Measurements from ENCODE around the gene PARD3B. TPM values are rescaled to one million over a fixed set of nuclear protein-coding genes. Genes with fewer than 3 reads are reported as not detected.

The PARD3B gene
- total RNA-seq, 1 experiment from 2014 or later: 7.6 TPM

- Histone ChIP-seq H3K4me1 (ENCODE audit: insufficient read depth, low read length, poor library complexity, severe bottlenecking) (no peaks in the 10 kb centered on the region), H3K4me3 (ENCODE audit: low read depth, low read length, poor library complexity, severe bottlenecking) (no peak overlapping the region), H3K27ac (ENCODE audit: low read depth, low read length, poor library complexity, severe bottlenecking) (no peak overlapping the region), H3K9me3 (ENCODE audit: low read depth, low read length, poor library complexity, severe bottlenecking) (no peaks in the 10 kb centered on the region), H3K36me3 (ENCODE audit: insufficient read depth, low read length, poor library complexity, severe bottlenecking) (no peaks in the 10 kb centered on the region), H3K27me3 (replicated peaks; ENCODE audit: insufficient read depth, low read depth, low read length, poor library complexity) (no peaks in the 10 kb centered on the region)
- POLR2A ChIA-PET (ENCODE audit: low non-redundant PET): no interaction called here
- intact Hi-C loops (cut with micrococcal nuclease; ENCODE audit: unreplicated experiment): no loop called here
- TF ChIP-seq CTCF (conservative IDR thresholded peaks at IDR 0.05; ENCODE audit: low read depth, low read length) (no peak), EZH2 (IDR thresholded peaks at IDR 0.05; ENCODE audit: borderline replicate concordance, low read depth, low read length, poor library complexity, severe bottlenecking) (no peak)
- CTCF ChIA-PET: no interaction called here
- no peak for DNase-seq (ENCODE audit: low spot score)
- BruUV-seq (replicated peaks): no TSS peak
These were observed 915.9 kb downstream of the PARD3B start for GRCh38 chr2:205461169-205461568.

GRCh38 chr2:205461678-205462665 lies 916.7 kb downstream of the PARD3B start:
- H3K4me3 ChIP-seq (ENCODE audit: low read depth, low read length, poor library complexity, severe bottlenecking): no peak overlapping the region
- no peaks in the 10 kb centered on the region for H3K27me3 ChIP-seq (replicated peaks; ENCODE audit: insufficient read depth, low read depth, low read length, poor library complexity)
- no peaks in the 10 kb centered on the region for H3K4me1 ChIP-seq (ENCODE audit: insufficient read depth, low read length, poor library complexity, severe bottlenecking)
- POLR2A ChIA-PET (ENCODE audit: low non-redundant PET): no interaction called here
- no peaks in the 10 kb centered on the region for H3K36me3 ChIP-seq (ENCODE audit: insufficient read depth, low read length, poor library complexity, severe bottlenecking)
- no peak overlapping the region for H3K27ac ChIP-seq (ENCODE audit: low read depth, low read length, poor library complexity, severe bottlenecking)
- no peak for DNase-seq (ENCODE audit: low spot score)
- TF ChIP-seq CTCF (conservative IDR thresholded peaks at IDR 0.05; ENCODE audit: low read depth, low read length): no peak
- no peak for TF ChIP-seq EZH2 (IDR thresholded peaks at IDR 0.05; ENCODE audit: borderline replicate concordance, low read depth, low read length, poor library complexity, severe bottlenecking)
- CTCF ChIA-PET: no interaction called here
- no TSS peak for BruUV-seq (replicated peaks)
- no peaks in the 10 kb centered on the region for H3K9me3 ChIP-seq (ENCODE audit: low read depth, low read length, poor library complexity, severe bottlenecking)
- intact Hi-C loops (cut with micrococcal nuclease; ENCODE audit: unreplicated experiment): no loop called here

GRCh38 chr2:205462681-205463345 lies 917.5 kb downstream of the PARD3B start:
- no peaks in the 10 kb centered on the region for H3K9me3 ChIP-seq (ENCODE audit: low read depth, low read length, poor library complexity, severe bottlenecking)
- no peak overlapping the region for H3K27ac ChIP-seq (ENCODE audit: low read depth, low read length, poor library complexity, severe bottlenecking)
- H3K27me3 ChIP-seq (replicated peaks; ENCODE audit: insufficient read depth, low read depth, low read length, poor library complexity): no peaks in the 10 kb centered on the region
- intact Hi-C loops (cut with micrococcal nuclease; ENCODE audit: unreplicated experiment): no loop called here
- POLR2A ChIA-PET (ENCODE audit: low non-redundant PET): no interaction called here
- TF ChIP-seq CTCF (conservative IDR thresholded peaks at IDR 0.05; ENCODE audit: low read depth, low read length): no peak
- TF ChIP-seq EZH2 (IDR thresholded peaks at IDR 0.05; ENCODE audit: borderline replicate concordance, low read depth, low read length, poor library complexity, severe bottlenecking): no peak
- BruUV-seq (replicated peaks): no TSS peak
- H3K4me3 ChIP-seq (ENCODE audit: low read depth, low read length, poor library complexity, severe bottlenecking): no peak overlapping the region
- no peaks in the 10 kb centered on the region for H3K36me3 ChIP-seq (ENCODE audit: insufficient read depth, low read length, poor library complexity, severe bottlenecking)
- DNase-seq (ENCODE audit: low spot score): no peak
- CTCF ChIA-PET: no interaction called here
- no peaks in the 10 kb centered on the region for H3K4me1 ChIP-seq (ENCODE audit: insufficient read depth, low read length, poor library complexity, severe bottlenecking)

All from A673 (cell line).